ENCODE measurements around the gene PPP1R3F. TPM values are rescaled to one million over a fixed set of nuclear protein-coding genes. Genes with fewer than 3 reads are reported as not detected.

PPP1R3F gene
- total RNA-seq, 2 experiments from 2014 or later = 5.1 to 5.3 TPM

- TF ChIP-seq EZH2phosphoT487 (IDR thresholded peaks at IDR 0.05; ENCODE audit: borderline replicate concordance, low read depth, low read length) = no peak
- TF ChIP-seq CTCF (conservative IDR thresholded peaks at IDR 0.05; ENCODE audit: low read length) = no peak
- H3K36me3 ChIP-seq (ENCODE audit: insufficient read depth, low read length) = no peaks in the 10 kb centered on the region
- H3K4me3 ChIP-seq (ENCODE audit: low read depth, low read length, poor library complexity, severe bottlenecking) = no peak overlapping the region
- BruUV-seq (replicated peaks) = no TSS peak
- H3K4me1 ChIP-seq (ENCODE audit: insufficient read depth, low read length, poor library complexity, severe bottlenecking) = peaks cover 7% of the 10 kb centered on the region
- no peaks in the 10 kb centered on the region for H3K79me2 ChIP-seq (ENCODE audit: insufficient read depth, low read depth, low read length)
- H3K4me2 ChIP-seq (ENCODE audit: low read length) = no peak overlapping the region
- no peaks in the 10 kb centered on the region for H3K9me2 ChIP-seq (ENCODE audit: insufficient read depth, low read length)
- no peaks in the 10 kb centered on the region for H3K9me3 ChIP-seq (ENCODE audit: low read length)
- H3K27ac ChIP-seq (ENCODE audit: low read depth, low read length, poor library complexity, severe bottlenecking) = no peak overlapping the region
- no peak overlapping the region for H2AFZ ChIP-seq (ENCODE audit: low read length)
- no peak for DNase-seq (ENCODE audit: low spot score)
- H4K20me1 ChIP-seq (ENCODE audit: insufficient read depth, low read length) = no peaks in the 10 kb centered on the region
- CTCF ChIA-PET (ENCODE audit: unreplicated experiment) = no interaction called here
- POLR2A ChIA-PET = no interaction called here
- intact Hi-C loops (cut with micrococcal nuclease; ENCODE audit: unreplicated experiment) = loop anchor here (10.0 kb wide), 1 partner anchor 136 kb away; the partner anchor contains the start of gene GPKOW
These were observed 9.2 kb upstream of the PPP1R3F start for GRCh38 chrX:49260221-49260985.

- H3K4me3 ChIP-seq (ENCODE audit: low read depth, low read length, poor library complexity, severe bottlenecking) = no peak overlapping the region
- H2AFZ ChIP-seq (ENCODE audit: low read length) = no peak overlapping the region
- TF ChIP-seq EZH2phosphoT487 (IDR thresholded peaks at IDR 0.05; ENCODE audit: borderline replicate concordance, low read depth, low read length) (no peak), CTCF (conservative IDR thresholded peaks at IDR 0.05; ENCODE audit: low read length) (no peak)
- no peak overlapping the region for H3K4me2 ChIP-seq (ENCODE audit: low read length)
- H3K36me3 ChIP-seq (ENCODE audit: insufficient read depth, low read length) = no peaks in the 10 kb centered on the region
- intact Hi-C loops (cut with micrococcal nuclease; ENCODE audit: unreplicated experiment) = loop anchor here (10.0 kb wide), 1 partner anchor 138 kb away; the partner anchor contains the start of gene GPKOW
- H3K9me2 ChIP-seq (ENCODE audit: insufficient read depth, low read length) = no peaks in the 10 kb centered on the region
- ChIA-PET POLR2A (no interaction called here), CTCF (ENCODE audit: unreplicated experiment) (no interaction called here)
- no peaks in the 10 kb centered on the region for H3K9me3 ChIP-seq (ENCODE audit: low read length)
- H4K20me1 ChIP-seq (ENCODE audit: insufficient read depth, low read length) = no peaks in the 10 kb centered on the region
- peaks cover 7% of the 10 kb centered on the region for H3K4me1 ChIP-seq (ENCODE audit: insufficient read depth, low read length, poor library complexity, severe bottlenecking)
- no peak for DNase-seq (ENCODE audit: low spot score)
- BruUV-seq (replicated peaks) = no TSS peak
- no peak overlapping the region for H3K27ac ChIP-seq (ENCODE audit: low read depth, low read length, poor library complexity, severe bottlenecking)
- H3K79me2 ChIP-seq (ENCODE audit: insufficient read depth, low read depth, low read length) = no peaks in the 10 kb centered on the region
These were observed 7.0 kb upstream of the PPP1R3F start for GRCh38 chrX:49262603-49263002.

- no peak overlapping the region for H3K4me3 ChIP-seq (ENCODE audit: low read depth, low read length, poor library complexity, severe bottlenecking)
- DNase-seq (ENCODE audit: low spot score) = no peak
- BruUV-seq (replicated peaks) = no TSS peak
- H2AFZ ChIP-seq (ENCODE audit: low read length) = no peak overlapping the region
- no peak for TF ChIP-seq CTCF (conservative IDR thresholded peaks at IDR 0.05; ENCODE audit: low read length)
- no peak for TF ChIP-seq EZH2phosphoT487 (IDR thresholded peaks at IDR 0.05; ENCODE audit: borderline replicate concordance, low read depth, low read length)
- H4K20me1 ChIP-seq (ENCODE audit: insufficient read depth, low read length) = no peaks in the 10 kb centered on the region
- H3K4me1 ChIP-seq (ENCODE audit: insufficient read depth, low read length, poor library complexity, severe bottlenecking) = peaks cover 7% of the 10 kb centered on the region
- no peaks in the 10 kb centered on the region for H3K9me2 ChIP-seq (ENCODE audit: insufficient read depth, low read length)
- no peaks in the 10 kb centered on the region for H3K9me3 ChIP-seq (ENCODE audit: low read length)
- POLR2A ChIA-PET = interaction anchor here (0.5 kb wide), 1 partner anchor 73 kb away, joined by 3 read pairs; no protein-coding TSS in a partner anchor
- no peaks in the 10 kb centered on the region for H3K36me3 ChIP-seq (ENCODE audit: insufficient read depth, low read length)
- no peak overlapping the region for H3K4me2 ChIP-seq (ENCODE audit: low read length)
- intact Hi-C loops (cut with micrococcal nuclease; ENCODE audit: unreplicated experiment) = loop anchor here (10.0 kb wide), 1 partner anchor 139 kb away; the partner anchor contains the start of gene GPKOW
- H3K27ac ChIP-seq (ENCODE audit: low read depth, low read length, poor library complexity, severe bottlenecking) = no peak overlapping the region
- CTCF ChIA-PET (ENCODE audit: unreplicated experiment) = no interaction called here
- no peaks in the 10 kb centered on the region for H3K79me2 ChIP-seq (ENCODE audit: insufficient read depth, low read depth, low read length)
These were observed 6.0 kb upstream of the PPP1R3F start for GRCh38 chrX:49263631-49264030.

All from OCI-LY7 (cell line).